Measurements from ENCODE around the gene PAPPA2. TPM values are rescaled to one million over a fixed set of nuclear protein-coding genes. Genes with fewer than 3 reads are reported as not detected.
A peak's percentile ranks its signal among the peaks of the same experiment; 100 is the strongest.

PAPPA2 gene
- total and polyA plus RNA-seq, 10 of the 15 experiments (the other 5 are each of a cell fraction or from before 2014, with no cell fraction given): under 0.01 to 0.06 (median 0.03) TPM; not detected in 7

GRCh38 chr1:176878750-176879536 lies 416.0 kb downstream of the PAPPA2 start:
- H3K9me3 ChIP-seq (replicated peaks; ENCODE audit: control insufficient read depth, insufficient read depth, low read length): no peaks in the 10 kb centered on the region
- SMC1A ChIA-PET (ENCODE audit: uncharacterized antibody, unreplicated experiment): interaction anchor here (2.3 kb wide), 1 partner anchor 319 kb away, joined by 9 read pairs; no protein-coding TSS in a partner anchor
- POLR2A ChIA-PET: no interaction called here
- ATAC-seq: peak; percentile 59
- CTCF ChIA-PET: interaction anchor here (0.6 to 4.9 kb wide), 3 partner anchors 16 to 319 kb away, joined by 5 to 47 read pairs (median 7); no protein-coding TSS in a partner anchor
- no peak for FAIRE-seq
- intact Hi-C loops (cut with micrococcal nuclease; ENCODE audit: unreplicated experiment) (no loop called here), in situ Hi-C loops (cut with MboI) (no loop called here)
- no peaks in the 10 kb centered on the region for H3K36me3 ChIP-seq (ENCODE audit: control insufficient read depth in 2 of 2, insufficient read depth in 2 of 2, low read length in 1 of 2)
- H4K20me1 ChIP-seq (ENCODE audit: control insufficient read depth, insufficient read depth): no peaks in the 10 kb centered on the region
- no peak overlapping the region for H3K27ac ChIP-seq (ENCODE audit: control insufficient read depth, insufficient read depth)
- TF ChIP-seq, protein P1, sequence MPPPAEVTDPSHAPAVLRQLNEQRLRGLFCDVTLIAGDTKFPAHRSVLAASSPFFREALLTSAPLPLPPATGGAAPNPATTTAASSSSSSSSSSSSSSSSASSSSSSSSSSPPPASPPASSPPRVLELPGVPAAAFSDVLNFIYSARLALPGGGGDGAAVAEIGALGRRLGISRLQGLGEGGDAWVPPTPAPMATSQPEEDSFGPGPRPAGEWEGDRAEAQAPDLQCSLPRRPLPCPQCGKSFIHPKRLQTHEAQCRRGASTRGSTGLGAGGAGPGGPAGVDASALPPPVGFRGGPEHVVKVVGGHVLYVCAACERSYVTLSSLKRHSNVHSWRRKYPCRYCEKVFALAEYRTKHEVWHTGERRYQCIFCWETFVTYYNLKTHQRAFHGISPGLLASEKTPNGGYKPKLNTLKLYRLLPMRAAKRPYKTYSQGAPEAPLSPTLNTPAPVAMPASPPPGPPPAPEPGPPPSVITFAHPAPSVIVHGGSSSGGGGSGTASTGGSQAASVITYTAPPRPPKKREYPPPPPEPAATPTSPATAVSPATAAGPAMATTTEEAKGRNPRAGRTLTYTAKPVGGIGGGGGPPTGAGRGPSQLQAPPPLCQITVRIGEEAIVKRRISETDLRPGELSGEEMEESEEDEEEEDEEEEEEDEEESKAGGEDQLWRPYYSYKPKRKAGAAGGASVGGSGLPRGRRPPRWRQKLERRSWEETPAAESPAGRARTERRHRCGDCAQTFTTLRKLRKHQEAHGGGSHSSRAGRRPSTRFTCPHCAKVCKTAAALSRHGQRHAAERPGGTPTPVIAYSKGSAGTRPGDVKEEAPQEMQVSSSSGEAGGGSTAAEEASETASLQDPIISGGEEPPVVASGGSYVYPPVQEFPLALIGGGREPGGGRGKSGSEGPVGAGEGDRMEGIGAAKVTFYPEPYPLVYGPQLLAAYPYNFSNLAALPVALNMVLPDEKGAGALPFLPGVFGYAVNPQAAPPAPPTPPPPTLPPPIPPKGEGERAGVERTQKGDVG (CRISPR knock-in tag; IDR thresholded peaks at IDR 0.05): no peak
- TF ChIP-seq POLR2AphosphoS5 (IDR thresholded peaks at IDR 0.05; ENCODE audit: low read length) (no peak), DPF2 (IDR thresholded peaks at IDR 0.05) (no peak), CTCF (IDR thresholded peaks at IDR 0.05 in 2 of 3, conservative IDR thresholded peaks at IDR 0.05 in 1 of 3; ENCODE audit: control insufficient read depth in 2 of 3, extremely low read depth in 1 of 3, insufficient read depth in 1 of 3, low read depth in 3 of 3, low read length in 3 of 3) (peak in 1 of 3 experiments; percentile 13; a peak in 1 of 6 replicates), CHD2 (IDR thresholded peaks at IDR 0.05; ENCODE audit: borderline replicate concordance, low read depth, low read length) (no peak)
- TF ChIP-seq, protein P2, sequence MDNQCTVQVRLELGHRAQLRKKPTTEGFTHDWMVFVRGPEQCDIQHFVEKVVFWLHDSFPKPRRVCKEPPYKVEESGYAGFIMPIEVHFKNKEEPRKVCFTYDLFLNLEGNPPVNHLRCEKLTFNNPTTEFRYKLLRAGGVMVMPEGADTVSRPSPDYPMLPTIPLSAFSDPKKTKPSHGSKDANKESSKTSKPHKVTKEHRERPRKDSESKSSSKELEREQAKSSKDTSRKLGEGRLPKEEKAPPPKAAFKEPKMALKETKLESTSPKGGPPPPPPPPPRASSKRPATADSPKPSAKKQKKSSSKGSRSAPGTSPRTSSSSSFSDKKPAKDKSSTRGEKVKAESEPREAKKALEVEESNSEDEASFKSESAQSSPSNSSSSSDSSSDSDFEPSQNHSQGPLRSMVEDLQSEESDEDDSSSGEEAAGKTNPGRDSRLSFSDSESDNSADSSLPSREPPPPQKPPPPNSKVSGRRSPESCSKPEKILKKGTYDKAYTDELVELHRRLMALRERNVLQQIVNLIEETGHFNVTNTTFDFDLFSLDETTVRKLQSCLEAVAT (IDR thresholded peaks at IDR 0.05): no peak
- peaks cover 0 to 3% of the 10 kb centered on the region in 2 experiments; a peak in 2 of 4 replicates for H3K27me3 ChIP-seq (replicated peaks in 1 of 2; ENCODE audit: control insufficient read depth in 2 of 2, insufficient read depth in 2 of 2, low read length in 1 of 2)
- no TSS peak for BruUV-seq (replicated peaks)
- no peak overlapping the region for H3K4me2 ChIP-seq (ENCODE audit: control insufficient read depth, insufficient read depth)
- no peak for DNase-seq (ENCODE audit: low read depth, low spot score)
- RAD21 ChIA-PET (ENCODE audit: unreplicated experiment): no interaction called here
- no peak overlapping the region for H3K9ac ChIP-seq (ENCODE audit: control insufficient read depth, insufficient read depth, low read length)
- H3K4me1 ChIP-seq (ENCODE audit: control insufficient read depth, insufficient read depth, low read length): no peaks in the 10 kb centered on the region
- no peak overlapping the region for H3K4me3 ChIP-seq
- WGBS (ENCODE audit: insufficient coverage, insufficient replicate concordance, low lambda C conversion rate, missing lambda C conversion rate): 14% methylated on average over 12 of the region's 12 CpGs
- no peaks in the 10 kb centered on the region for H3K79me2 ChIP-seq (ENCODE audit: control insufficient read depth, insufficient read depth, low read length)
- H2AFZ ChIP-seq (ENCODE audit: control insufficient read depth, low read depth, low read length): no peak overlapping the region
